SU-DHL-6 (cell line): ENCODE measurements around the gene VASN.
A peak's percentile ranks its signal among the peaks of the same experiment; 100 is the strongest.

Experiments
- H2AFZ ChIP-seq: fragments of 200-600 bp; sonication (generic); 2 replicates; pipeline ENCODE4 v1.6.1; 2014; ENCODE audit warnings: low read depth, mild to moderate bottlenecking, moderate library complexity, mixed read lengths, antibody characterized with exemption, low read length; ENCODE audit not compliant: severe bottlenecking
- H3F3A ChIP-seq: fragments of 200-600 bp; shearing (Covaris generic); 2 replicates; pipeline ENCODE4 v1.6.0; 2016; ENCODE audit warnings: antibody characterized with exemption, mild to moderate bottlenecking; ENCODE audit not compliant: insufficient read depth
- H3K27ac ChIP-seq: fragments of 200-600 bp; sonication (generic); 2 replicates; pipeline ENCODE4 v1.5.1; 2016; ENCODE audit warnings: low read depth, mild to moderate bottlenecking, low read length, moderate library complexity, mixed read lengths
- H3K27me3 ChIP-seq: fragments of 200-600 bp; sonication (generic), shearing (Covaris generic); 2 replicates; pipeline ENCODE4 v1.6.0; 2014; ENCODE audit warnings: mild to moderate bottlenecking, low read length
- H3K36me3 ChIP-seq: fragments of 200-600 bp; sonication (generic); 2 replicates; pipeline ENCODE4 v1.6.1; 2014; ENCODE audit warnings: mild to moderate bottlenecking, low read length, mixed read lengths
- H3K4me2 ChIP-seq: fragments of 300-600, 200-600 bp; shearing (Covaris generic), sonication (generic); 2 replicates; pipeline ENCODE4 v1.6.0; 2014; ENCODE audit warnings: low read length, low read depth, mild to moderate bottlenecking; ENCODE audit not compliant: poor library complexity, severe bottlenecking
- H3K4me3 ChIP-seq: fragments of 200-600 bp; sonication (generic); 2 replicates; pipeline ENCODE4 v1.5.1; 2014; ENCODE audit warnings: antibody characterized with exemption, low read length, mild to moderate bottlenecking, mixed read lengths; ENCODE audit not compliant: insufficient read depth, poor library complexity, severe bottlenecking
- H3K79me2 ChIP-seq: fragments of 200-600 bp; sonication (generic); 2 replicates; pipeline ENCODE4 v1.6.1; 2014; ENCODE audit warnings: mild to moderate bottlenecking, low read length, moderate library complexity; ENCODE audit not compliant: insufficient read depth
- H3K9ac ChIP-seq: fragments of 200-600 bp; sonication (generic); 2 replicates; pipeline ENCODE4 v1.7.0; 2014; ENCODE audit warnings: mild to moderate bottlenecking, low read length
- H3K9me2 ChIP-seq: fragments of 200-600 bp; sonication (generic); replicated peaks from 2 replicates; pipeline ENCODE4 v1.6.1; 2014; ENCODE audit warnings: low read length; ENCODE audit not compliant: insufficient read depth
- H3K9me3 ChIP-seq: fragments of 200-600 bp; sonication (generic); 2 replicates; pipeline ENCODE4 v1.6.1; 2014; ENCODE audit warnings: low read length, mixed read lengths; ENCODE audit not compliant: insufficient read depth
- H4K20me1 ChIP-seq: fragments of 200-600 bp; sonication (generic); 2 replicates; pipeline ENCODE4 v1.6.1; 2014; ENCODE audit warnings: low read depth, mild to moderate bottlenecking, antibody characterized with exemption, low read length, moderate library complexity, mixed read lengths
- EZH2phosphoT487 ChIP-seq: fragments of 200-600 bp; sonication (generic), shearing (Covaris generic); conservative IDR thresholded peaks from 2 replicates; pipeline ENCODE4 v1.6.1; 2018; ENCODE audit warnings: mild to moderate bottlenecking, antibody characterized with exemption, low read length, moderate library complexity, mixed read lengths
- TF ChIP-seq, protein P1 (sequence below): fragments of 200-600 bp; sonication (generic); IDR thresholded peaks from one replicate; pipeline ENCODE4 v1.5.1; 2017; ENCODE audit warnings: antibody characterized with exemption, mild to moderate bottlenecking, low read length, moderate library complexity; ENCODE audit not compliant: insufficient read depth, poor library complexity, severe bottlenecking

VASN gene

GRCh38 chr16:4349332-4349731, 22.3 kb upstream of the VASN start:
- H3K4me2 ChIP-seq, result peak overlapping the region; percentile 81
- peaks cover 61% of the 10 kb centered on the region for H3K79me2 ChIP-seq
- H2AFZ ChIP-seq, result no peak overlapping the region
- H3K9me2 ChIP-seq, result no peaks in the 10 kb centered on the region
- no peaks in the 10 kb centered on the region for H3K27me3 ChIP-seq
- no peaks in the 10 kb centered on the region for H3K9me3 ChIP-seq
- peak overlapping the region; percentile 85; the same call in 1 of the 2 replicates for H3K9ac ChIP-seq
- H3F3A ChIP-seq, result peaks cover 12% of the 10 kb centered on the region; the same call in 1 of the 2 replicates
- H3K4me3 ChIP-seq, result peak overlapping the region; percentile 91
- no peak overlapping the region for H3K27ac ChIP-seq
- TF ChIP-seq, protein P1, sequence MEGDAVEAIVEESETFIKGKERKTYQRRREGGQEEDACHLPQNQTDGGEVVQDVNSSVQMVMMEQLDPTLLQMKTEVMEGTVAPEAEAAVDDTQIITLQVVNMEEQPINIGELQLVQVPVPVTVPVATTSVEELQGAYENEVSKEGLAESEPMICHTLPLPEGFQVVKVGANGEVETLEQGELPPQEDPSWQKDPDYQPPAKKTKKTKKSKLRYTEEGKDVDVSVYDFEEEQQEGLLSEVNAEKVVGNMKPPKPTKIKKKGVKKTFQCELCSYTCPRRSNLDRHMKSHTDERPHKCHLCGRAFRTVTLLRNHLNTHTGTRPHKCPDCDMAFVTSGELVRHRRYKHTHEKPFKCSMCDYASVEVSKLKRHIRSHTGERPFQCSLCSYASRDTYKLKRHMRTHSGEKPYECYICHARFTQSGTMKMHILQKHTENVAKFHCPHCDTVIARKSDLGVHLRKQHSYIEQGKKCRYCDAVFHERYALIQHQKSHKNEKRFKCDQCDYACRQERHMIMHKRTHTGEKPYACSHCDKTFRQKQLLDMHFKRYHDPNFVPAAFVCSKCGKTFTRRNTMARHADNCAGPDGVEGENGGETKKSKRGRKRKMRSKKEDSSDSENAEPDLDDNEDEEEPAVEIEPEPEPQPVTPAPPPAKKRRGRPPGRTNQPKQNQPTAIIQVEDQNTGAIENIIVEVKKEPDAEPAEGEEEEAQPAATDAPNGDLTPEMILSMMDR, result no peak
- TF ChIP-seq EZH2phosphoT487, result no peak
- H4K20me1 ChIP-seq, result no peaks in the 10 kb centered on the region
- no peaks in the 10 kb centered on the region for H3K36me3 ChIP-seq

DNA sequence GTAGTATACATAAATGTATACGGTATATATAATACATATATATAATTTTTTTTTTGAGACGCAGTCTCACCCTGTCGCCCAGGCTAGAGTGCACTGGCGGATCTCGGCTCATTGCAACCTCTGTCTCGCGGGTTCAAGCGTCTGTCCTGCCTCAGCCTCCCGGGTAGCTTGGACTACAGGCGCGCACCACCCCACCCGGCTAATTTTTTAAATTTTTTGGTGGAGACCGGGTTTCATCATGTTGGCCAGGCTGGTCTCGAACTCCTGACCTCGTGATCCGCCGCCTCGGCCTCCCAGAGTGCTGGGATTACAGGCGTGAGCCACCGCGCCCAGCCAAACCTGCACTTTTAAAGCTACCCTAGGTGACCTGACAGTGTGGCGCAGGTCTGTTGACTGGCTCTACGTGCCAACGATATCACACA, 21.3 kb upstream of the VASN start:
- Histone ChIP-seq H3K4me2 (peak overlapping the region; percentile 81), H3F3A (peaks cover 9% of the 10 kb centered on the region; the same call in 1 of the 2 replicates), H2AFZ (no peak overlapping the region), H3K9me3 (no peaks in the 10 kb centered on the region), H3K36me3 (no peaks in the 10 kb centered on the region), H3K27me3 (no peaks in the 10 kb centered on the region), H3K9ac (peak overlapping the region; percentile 85), H3K4me3 (peak overlapping the region; percentile 91), H3K9me2 (no peaks in the 10 kb centered on the region), H3K79me2 (peaks cover 53% of the 10 kb centered on the region), H4K20me1 (no peaks in the 10 kb centered on the region), H3K27ac (peak overlapping the region; percentile 35)
- no peak for TF ChIP-seq EZH2phosphoT487
- TF ChIP-seq, protein P1, result no peak

DNA sequence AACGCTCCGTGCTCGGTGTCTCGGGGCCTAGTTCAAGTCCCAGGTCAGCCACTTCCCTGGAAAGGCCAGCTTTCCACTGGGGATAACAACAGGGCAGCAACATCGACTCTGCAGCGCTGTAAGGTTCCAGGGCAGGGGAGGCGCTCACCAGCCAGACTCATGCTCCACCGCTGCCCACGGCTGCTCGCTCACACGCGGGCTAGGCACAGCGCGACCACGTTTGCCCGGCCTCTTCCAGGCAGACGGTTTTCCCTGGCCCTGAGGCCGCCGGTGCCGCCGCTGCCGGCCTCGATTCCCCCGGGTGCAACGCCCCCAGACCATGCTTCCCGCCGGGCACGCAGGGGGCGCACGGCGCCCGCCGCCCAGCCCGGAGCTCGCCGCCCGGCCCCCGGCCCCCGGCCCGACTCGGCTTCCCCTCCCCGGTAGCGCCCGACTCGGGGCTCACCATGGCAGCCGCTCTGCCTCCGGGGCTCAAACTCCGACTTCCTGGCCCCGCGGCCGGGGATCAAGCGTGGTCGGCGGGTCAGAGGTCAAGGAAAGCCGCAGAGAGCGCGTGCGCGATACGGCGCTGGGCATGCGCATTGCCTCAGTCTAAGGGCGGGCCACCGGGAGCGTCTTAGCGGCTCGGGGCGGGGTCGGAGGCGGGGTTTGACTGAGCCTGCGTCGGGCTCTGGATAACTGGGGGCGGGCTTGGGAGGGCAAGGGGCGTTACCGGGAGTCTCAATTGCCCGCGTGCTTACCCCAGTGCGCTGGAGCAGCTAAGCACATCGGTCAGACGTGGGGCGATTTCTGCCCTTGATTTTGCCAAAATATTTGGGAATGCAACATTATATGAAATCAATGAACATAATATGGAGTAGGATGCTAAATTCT, 20.6 kb upstream of the VASN start, which contains the start of gene PAM16:
PAM16 (minus strand) TSS at position 535 of the 873 bp plus-strand sequence; CDS start at position 448, 87 bp downstream.
- Histone ChIP-seq H3K9ac (peak within 1 kb of the TSS; percentile 85), H3K27ac (peak within 1 kb of the TSS; percentile 36), H3K4me3 (peak within 1 kb of the TSS; percentile 91), H3K36me3 (no peaks in the 10 kb centered on the region), H3K9me3 (no peaks in the 10 kb centered on the region), H3K79me2 (peaks cover 48% of the 10 kb centered on the region), H4K20me1 (no peaks in the 10 kb centered on the region), H3K27me3 (no peaks in the 10 kb centered on the region), H3K9me2 (no peaks in the 10 kb centered on the region), H3F3A (peaks cover 6% of the 10 kb centered on the region; the same call in 1 of the 2 replicates), H2AFZ (peak within 1 kb of the TSS; percentile 64), H3K4me2 (peak within 1 kb of the TSS; percentile 81)
- TF ChIP-seq, protein P1, result no peak
- no peak for TF ChIP-seq EZH2phosphoT487
